Cardiac fibroblast (primary cell): ENCODE results near the gene CTDNEP1.

Source experiments
- DNase-seq, 2 donors: peaks; one replicate each; pipeline versions ENCODE4 v3.0.0 to v3.0.0-alpha.2; 2010; ENCODE audit warnings: low read depth in 2 of 2
- H3K4me3 ChIP-seq, 2 donors: replicated peaks in 1 of 2; 1 replicate in 1 of 2; 2 replicates in 1 of 2; pipeline ENCODE4 v1.5.1; 2011; ENCODE audit warnings: low read depth in 2 of 2, low read length in 2 of 2, mild to moderate bottlenecking in 2 of 2, moderate library complexity in 1 of 2
- TF ChIP-seq, protein P1 (sequence below): IDR thresholded peaks from one replicate; pipeline ENCODE4 v1.5.1; 2011; ENCODE audit warnings: low read depth, mild to moderate bottlenecking, low read length, inconsistent platforms

The CTDNEP1 gene

DNA sequence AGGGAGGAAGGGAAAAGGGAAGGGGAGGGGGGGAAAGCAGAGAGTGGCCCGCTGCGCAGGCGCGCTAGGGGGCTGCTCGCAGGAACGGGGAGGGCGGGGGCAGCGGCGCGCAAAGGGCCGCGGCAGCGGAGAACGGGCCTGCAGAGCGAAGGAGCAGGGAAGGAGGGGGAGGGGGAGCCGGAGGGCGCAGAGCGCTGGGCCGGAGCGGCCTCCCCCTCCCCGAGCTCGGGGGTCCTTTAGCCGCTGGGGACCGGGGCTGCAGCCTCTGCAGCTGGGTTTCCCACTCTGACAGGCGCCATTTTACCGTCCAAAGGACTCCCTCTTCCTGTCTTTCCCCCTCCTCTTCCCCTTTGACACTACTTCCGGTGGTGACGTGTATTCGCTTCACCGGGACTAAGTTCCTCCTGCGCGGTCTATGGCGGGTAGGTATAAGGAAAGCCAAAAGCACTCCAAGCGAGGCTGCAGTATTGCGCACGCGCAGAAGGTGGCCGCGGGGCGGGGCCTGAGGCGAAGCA is at the start of gene CTDNEP1:
Gene CTDNEP1 (minus strand): TSS at position 74 of the 515 bp plus-strand sequence. CDS start 438 bp downstream, outside the sequence.
- H3K4me3 ChIP-seq = peak within 1 kb of the TSS; percentile 83 to 89
- TF ChIP-seq, protein P1, sequence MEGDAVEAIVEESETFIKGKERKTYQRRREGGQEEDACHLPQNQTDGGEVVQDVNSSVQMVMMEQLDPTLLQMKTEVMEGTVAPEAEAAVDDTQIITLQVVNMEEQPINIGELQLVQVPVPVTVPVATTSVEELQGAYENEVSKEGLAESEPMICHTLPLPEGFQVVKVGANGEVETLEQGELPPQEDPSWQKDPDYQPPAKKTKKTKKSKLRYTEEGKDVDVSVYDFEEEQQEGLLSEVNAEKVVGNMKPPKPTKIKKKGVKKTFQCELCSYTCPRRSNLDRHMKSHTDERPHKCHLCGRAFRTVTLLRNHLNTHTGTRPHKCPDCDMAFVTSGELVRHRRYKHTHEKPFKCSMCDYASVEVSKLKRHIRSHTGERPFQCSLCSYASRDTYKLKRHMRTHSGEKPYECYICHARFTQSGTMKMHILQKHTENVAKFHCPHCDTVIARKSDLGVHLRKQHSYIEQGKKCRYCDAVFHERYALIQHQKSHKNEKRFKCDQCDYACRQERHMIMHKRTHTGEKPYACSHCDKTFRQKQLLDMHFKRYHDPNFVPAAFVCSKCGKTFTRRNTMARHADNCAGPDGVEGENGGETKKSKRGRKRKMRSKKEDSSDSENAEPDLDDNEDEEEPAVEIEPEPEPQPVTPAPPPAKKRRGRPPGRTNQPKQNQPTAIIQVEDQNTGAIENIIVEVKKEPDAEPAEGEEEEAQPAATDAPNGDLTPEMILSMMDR = no peak
- DNase-seq = peak; percentile 100

DNA sequence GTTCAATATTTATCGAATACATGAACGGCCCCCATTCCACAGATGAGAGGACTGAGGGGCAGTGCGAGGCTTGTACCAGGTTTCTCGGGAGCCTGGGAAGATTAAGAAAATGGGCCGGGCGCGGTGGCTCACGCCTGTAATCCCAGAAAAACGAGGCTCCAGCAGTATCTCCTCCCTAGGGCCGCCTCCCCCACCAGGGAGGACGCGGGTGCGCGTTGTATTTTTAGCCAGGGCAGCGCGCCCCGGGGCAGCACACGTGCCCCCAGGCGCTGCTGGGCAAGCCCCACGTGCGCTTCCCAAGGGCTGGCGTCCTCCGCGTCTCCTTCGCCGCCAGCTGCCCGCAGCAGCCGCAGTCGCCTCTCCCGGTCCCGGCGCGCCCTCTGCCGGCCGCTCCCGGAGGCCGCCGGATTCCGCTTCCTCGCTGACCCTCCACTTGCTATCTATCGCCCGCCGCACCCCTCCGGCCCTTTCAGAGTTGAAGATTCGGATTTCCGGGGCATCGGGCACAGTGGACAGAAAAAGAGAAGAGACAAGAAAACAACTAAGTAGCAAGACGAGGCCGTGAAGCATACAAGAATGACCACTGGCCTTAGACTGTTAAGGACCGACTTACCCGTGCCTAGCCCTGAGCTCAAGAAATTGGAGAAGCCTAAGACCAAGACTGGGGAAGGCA is 44.8 kb upstream of the CTDNEP1 start:
- H3K4me3 ChIP-seq = peak overlapping the region in 1 of 2 donors; percentile 30
- peak; percentile 80 to 87 for DNase-seq
- TF ChIP-seq, protein P1 = peak; percentile 60

DNA sequence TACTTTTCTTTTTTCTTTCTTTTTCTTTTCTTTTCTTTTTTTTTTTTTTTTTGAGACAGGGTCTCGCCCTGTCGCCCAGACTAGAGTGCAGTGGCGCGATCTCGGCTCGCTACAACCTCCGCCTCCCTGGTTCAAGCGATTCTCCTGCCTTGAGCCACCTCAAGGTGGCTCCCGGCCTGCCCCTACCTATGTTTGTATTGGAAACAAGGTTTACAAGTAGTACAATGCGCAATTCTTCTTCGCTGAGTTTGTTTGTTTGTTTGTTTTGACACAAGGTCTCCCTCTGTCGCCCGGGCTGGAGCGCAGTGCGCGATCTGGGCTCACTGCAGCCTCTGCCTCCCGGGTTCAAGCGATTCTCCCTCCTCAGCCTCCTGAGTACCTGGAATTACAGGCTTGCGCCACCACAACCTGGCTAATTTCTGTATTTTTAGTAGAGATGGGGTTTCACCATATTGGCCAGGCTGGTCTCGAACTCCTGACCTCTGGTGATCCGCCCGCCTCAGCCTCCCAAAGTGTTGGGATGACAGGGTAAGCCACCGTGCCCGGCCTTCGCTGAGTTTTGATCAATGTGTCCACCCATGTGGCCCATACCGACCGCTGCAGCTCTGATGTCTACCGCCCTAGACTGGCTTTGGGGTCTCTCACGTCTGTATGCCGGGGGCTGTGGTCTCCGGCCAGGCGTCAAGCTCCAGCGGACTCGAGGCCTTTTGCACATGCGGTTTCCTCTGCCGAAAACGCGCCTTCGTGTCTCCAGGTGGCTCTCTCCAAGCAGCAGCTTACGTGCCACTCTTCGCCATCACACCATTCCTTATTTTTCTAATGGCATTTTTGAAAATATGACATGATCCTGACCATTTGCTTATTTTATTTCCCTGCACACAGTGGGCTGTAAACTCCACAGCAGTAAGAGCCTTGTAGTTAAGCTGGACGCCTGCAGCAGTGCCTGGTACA is 44.0 kb upstream of the CTDNEP1 start:
- TF ChIP-seq, protein P1 = no peak
- H3K4me3 ChIP-seq = no peak overlapping the region
- DNase-seq = no peak

DNA sequence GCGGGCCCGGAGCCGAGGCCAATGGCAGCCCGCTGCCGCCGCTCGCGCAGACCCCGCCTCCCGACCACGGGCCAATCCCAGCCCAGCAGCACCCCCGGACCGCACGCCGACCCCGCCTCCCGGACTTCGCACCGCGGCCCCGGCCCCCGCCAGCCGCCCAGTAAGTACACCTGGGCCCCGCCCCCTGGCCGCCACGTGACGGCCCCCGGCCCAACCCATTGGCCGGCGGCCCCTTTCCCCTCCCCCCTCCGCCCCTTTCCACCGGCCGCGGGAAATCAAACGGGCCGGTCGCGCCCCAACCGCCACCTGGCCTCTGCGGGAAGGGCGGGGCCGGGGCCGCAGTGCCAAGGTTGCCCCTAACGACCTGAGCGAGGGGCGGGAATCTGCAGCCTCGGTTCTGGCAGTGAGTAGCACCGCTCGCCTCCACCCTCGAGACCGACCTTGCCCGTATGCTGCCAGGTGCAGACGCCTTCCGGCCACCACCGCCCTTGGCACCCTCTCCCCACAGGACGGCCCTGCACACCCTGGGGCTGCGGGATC is 43.1 kb upstream of the CTDNEP1 start, which contains the start of gene YBX2:
Gene YBX2 (minus strand): TSS at position 26 of the 540 bp plus-strand sequence. CDS start 139 bp downstream, outside the sequence.
- DNase-seq = no peak
- TF ChIP-seq, protein P1 = no peak

DNA sequence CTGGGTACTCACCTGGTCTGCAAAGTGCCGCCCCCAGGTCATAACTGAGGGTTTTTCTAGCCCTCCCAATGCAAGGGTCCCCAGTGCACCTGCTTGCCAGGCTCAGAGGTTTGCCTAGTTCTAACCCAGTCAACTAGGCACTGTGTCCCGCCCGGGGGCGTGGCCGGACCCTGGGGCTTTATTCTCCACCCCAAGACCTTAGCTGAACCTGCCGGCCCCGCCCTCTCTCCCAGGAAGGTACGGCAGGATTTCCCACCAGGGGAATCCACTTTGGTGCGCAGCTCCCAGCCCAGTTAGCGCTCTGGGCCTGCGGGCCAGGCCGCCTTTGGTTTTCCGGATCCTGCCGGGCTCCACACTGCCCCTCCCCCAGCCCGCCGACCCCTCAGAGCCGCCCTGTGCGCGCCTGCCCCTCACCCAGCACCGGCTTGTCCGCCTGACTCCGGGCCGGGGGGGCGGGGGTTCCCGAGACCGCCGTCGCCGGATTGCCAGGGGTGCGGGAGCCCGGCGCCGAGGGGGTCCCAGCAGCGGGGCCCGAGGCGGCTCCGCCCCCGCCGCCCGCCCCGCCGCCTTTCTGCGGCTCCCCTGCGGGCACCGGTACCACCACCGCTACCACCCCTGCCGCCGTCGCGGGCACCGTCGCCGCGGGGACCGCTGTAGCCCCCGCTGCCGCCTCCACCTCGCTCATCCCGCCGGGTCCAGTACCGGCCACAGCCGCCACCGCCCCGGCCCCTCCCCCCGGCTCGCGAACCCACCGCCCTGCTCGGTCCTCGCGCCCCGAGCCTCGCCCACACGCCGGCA is 42.5 kb upstream of the CTDNEP1 start:
- H3K4me3 ChIP-seq = no peak overlapping the region
- no peak for DNase-seq

More for the DNA sequence above, 43.1 kb upstream of the CTDNEP1 start, which contains the start of gene YBX2:
- no peak within 1 kb of the TSS for H3K4me3 ChIP-seq

More for the DNA sequence above, 42.5 kb upstream of the CTDNEP1 start:
- TF ChIP-seq, protein P1 = no peak
